ACHN (cell line): Measurements from ENCODE around the gene WNT2B.
A peak's percentile ranks its signal among the peaks of the same experiment; 100 is the strongest.

Experiments
- DNase-seq: peaks from one replicate; pipeline ENCODE4 v3.0.0-alpha.2; 2015
- in situ Hi-C: cut with HindIII; loops from 2 replicates; pipeline ENCODE4 v1.10.0; 2017; ENCODE audit warnings: low sequenced_read_pairs, low pct_ligation_motif_present, low pct_unique_long_range_greater_than_20kb

Gene WNT2B

GRCh38 chr1:112502826-112503225 lies 5.9 kb upstream of the WNT2B start:
- in situ Hi-C loops: no loop called here
- no peak for DNase-seq

DNA sequence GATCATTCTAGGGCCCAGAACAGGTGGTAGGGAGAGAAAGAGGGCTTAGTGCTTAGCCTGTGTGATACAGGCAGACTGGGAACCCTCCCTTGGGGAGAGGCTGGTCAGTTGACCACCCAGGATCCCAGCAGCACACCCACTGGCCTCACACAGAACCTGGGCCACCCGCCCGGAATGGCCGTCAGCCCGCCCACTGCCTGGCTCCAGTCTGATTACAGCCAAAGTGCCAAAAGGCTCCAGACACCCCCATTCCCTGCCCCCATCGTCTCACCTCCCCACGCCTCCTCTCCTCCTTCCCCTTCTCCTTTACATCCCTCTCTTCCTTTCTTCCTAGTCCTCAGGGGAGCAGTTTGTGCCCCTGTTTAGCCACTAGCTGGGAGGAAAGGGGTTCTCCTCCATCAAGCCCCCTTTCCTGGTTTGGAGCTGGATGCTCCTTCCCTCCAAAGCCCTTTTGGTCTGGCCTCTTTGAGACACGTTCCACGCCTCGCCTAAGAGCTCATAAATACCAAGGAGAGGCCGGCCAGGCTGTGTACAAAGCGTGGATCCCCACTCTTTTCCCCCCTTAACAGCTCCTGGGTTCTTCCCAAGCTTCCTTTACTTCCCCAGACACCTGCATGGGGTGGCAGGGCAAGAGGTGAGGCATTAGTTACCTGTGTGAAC lies 4.6 kb upstream of the WNT2B start:
- DNase-seq: no peak
- in situ Hi-C loops: no loop called here

GRCh38 chr1:112504661-112505399 lies 3.9 kb upstream of the WNT2B start:
- DNase-seq: no peak
- in situ Hi-C loops: no loop called here

DNA sequence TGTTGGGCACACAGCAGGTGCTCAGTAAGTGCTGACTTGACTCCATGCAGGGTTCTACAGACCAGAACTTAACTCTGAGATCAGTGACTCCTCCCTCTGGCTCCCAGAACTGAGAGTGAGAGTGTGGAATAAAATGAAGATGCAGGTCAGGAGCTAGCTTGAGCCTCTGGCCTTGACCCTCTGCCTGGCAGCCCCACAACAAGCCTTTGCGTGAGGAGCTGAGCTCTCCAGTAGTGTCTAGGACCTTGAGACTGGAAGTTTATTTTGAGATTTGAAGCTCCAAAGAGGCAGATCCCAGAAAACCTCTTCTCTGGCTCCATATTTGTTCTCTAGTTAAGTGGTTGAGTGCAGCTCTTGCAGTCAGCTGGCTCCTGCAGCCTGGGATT lies 3.4 kb upstream of the WNT2B start:
- DNase-seq: no peak
- in situ Hi-C loops: no loop called here

DNA sequence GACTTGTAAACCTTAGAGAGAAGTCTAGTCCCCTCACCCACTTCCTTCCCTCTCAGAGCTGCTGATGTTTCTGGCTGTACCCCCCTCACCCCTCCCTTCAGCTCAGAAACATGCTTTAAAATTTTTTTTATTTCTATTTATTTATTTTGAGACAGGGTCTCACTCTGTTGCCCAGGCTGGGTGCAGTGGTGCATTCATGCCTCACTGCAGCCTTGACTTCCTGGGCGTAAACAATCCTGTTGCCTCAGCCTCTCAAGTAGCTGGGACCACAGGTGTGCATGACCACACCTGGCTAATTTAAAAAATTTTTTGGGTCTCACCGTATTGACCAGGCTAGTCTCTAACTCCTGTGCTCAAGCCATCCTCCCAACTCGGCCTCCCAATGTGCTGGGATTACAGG lies 2.9 kb upstream of the WNT2B start:
- in situ Hi-C loops: no loop called here
- DNase-seq: no peak

DNA sequence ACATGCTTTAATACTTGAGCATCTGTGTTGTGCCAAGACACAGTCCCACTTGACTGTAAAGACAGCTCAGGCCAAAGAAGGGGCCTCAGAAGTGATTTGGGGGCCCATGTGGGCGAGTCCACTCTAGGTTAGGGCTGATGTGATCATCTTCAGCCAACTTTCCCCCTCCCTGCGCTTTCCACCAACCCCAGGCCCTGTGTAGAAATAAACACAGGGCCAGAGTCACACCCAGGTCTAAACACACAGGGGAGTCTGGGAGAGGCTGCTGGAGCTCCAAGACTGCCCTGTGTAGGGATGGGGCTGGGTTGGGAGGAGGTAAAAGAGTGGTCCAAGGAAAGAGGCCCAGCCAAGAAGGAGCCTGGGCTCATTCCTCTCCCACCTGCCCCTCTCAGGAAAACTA lies 2.5 kb upstream of the WNT2B start:
- no peak for DNase-seq
- in situ Hi-C loops: no loop called here

DNA sequence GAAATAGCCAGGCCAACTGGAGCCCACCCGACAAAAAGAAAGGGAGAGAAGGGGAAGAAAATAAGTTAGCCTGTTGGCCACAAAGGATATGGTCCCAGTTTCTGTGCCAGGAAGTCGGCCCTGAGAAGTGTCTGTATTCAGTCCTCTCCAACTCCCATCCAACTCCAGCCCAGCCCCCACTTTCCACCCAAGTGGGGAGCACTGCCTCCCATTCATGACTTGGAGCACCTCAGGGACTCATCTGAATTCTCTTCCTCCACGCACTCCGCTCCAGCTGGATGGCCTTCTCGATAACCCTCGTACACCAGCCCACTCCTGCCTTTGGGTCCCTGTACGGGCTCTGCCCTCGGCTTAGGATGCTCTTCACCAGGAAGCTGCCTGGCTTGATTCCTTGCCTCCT lies 2.0 kb upstream of the WNT2B start:
- in situ Hi-C loops: no loop called here

DNA sequence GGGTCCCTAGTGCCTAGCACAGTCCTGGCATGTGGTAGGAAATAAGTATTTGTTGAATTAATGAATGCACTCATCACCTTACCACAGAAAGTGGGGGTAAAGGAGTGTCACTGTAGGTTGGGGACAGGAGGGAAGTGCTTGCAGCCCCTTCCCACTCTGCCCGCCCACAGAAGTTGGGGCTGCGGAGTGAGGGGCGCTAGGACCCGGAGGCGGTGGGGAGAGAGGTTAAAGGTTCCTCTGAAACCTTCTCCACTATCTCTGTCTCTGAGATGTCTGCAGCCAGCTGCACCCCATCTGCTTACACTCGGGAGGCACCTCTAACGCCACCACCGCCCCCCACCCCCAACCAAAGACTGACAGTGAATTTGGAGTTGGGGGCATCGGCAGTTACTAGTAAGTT lies 1.4 kb upstream of the WNT2B start:
- in situ Hi-C loops: no loop called here
- no peak for DNase-seq

More for the DNA sequence above, 2.0 kb upstream of the WNT2B start:
- no peak for DNase-seq

GRCh38 chr1:112507921-112508277 lies 866 bp upstream of the WNT2B start:
- peak; percentile 50 for DNase-seq

GRCh38 chr1:112509005-112509659 lies 367 bp downstream of the WNT2B start:
- no peak for DNase-seq
- in situ Hi-C loops: no loop called here

More at GRCh38 chr1:112507921-112508277, 866 bp upstream of the WNT2B start:
- in situ Hi-C loops: no loop called here

GRCh38 chr1:112509660-112510178 lies 954 bp downstream of the WNT2B start:
- DNase-seq: no peak
- in situ Hi-C loops: no loop called here

- in situ Hi-C loops: no loop called here
- DNase-seq: no peak
These were observed 1.6 kb downstream of the WNT2B start for GRCh38 chr1:112510340-112510739.

DNA sequence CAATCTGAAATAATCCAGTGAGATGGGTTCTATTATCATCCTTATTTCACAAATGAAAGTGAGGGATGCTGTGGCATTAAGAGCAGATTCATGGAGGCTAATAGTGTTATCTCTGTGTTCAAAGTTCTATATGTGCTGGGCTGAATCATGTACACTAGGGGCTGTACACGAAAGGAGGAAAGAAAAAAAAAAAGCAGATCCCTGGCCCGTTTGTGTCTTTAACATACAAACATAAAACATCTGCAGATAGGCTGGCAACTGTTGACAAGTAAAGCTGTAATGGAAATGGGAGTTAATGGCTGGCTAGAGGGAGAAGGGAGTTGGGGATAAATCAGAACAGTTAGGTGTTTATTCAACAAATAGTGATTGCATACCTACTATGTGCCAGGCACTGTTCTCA lies 3.1 kb downstream of the WNT2B start:
- in situ Hi-C loops: no loop called here
- no peak for DNase-seq

- no peak for DNase-seq
- in situ Hi-C loops: no loop called here
These were observed 4.5 kb downstream of the WNT2B start for GRCh38 chr1:112513112-112513870.

DNA sequence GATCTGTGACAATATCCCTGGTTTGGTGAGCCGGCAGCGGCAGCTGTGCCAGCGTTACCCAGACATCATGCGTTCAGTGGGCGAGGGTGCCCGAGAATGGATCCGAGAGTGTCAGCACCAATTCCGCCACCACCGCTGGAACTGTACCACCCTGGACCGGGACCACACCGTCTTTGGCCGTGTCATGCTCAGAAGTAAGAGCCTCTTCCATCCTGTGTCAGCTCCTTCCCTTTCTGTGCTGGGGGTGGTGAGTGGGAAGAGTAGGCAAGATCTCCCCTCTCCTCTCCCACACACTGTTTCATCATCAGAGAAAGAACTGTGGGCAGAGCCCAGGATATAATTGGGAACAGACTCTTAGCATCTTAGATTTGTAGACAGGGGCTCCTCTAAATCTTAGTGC lies 6.1 kb downstream of the WNT2B start:
- DNase-seq: no peak
- in situ Hi-C loops: no loop called here

DNA sequence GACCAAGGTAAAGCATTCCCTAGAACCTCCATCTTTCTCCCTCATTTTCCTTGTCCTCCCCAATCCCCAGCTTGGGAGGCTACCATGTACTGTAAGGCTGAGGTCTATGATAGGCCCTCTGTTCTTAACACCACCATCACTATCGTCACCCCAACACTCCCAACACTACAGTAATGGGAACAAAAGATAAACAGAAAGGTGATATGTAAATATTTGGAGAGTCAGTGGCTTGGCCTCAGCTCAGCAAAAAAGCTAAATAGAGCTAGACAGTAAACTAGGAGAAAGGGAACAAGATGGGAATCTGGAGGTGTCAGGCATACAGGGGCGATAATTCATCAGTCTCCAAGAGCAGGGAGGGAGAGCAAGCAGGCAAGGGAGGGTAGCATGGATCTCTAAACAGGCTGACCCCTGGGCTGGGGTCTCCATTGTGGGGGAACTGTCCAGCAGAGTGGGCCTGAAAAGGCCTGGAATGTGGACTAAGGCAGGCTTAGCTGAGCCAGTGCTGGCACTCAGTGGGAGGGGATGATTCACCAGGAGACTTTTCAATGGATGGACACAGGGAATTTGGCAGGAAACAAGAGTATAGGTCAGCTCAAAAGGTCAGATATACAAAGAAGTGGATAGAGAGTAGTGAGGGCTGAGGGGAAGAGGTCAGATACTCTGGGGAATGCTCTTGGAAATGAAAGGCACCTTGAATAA lies 6.7 kb downstream of the WNT2B start:
- peak; percentile 92 for DNase-seq
- in situ Hi-C loops: no loop called here

DNA sequence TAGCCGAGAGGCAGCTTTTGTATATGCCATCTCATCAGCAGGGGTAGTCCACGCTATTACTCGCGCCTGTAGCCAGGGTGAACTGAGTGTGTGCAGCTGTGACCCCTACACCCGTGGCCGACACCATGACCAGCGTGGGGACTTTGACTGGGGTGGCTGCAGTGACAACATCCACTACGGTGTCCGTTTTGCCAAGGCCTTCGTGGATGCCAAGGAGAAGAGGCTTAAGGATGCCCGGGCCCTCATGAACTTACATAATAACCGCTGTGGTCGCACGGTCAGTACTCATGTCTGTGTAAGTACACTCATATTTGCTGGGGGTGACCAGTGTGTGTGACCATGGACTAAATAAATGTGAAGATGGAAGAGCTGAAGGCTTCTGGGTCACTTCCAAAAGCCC lies 7.4 kb downstream of the WNT2B start:
- no peak for DNase-seq
- in situ Hi-C loops: no loop called here

GRCh38 chr1:112517231-112517630 lies 8.5 kb downstream of the WNT2B start:
- DNase-seq: no peak
- in situ Hi-C loops: no loop called here
